Smooth muscle cell (in vitro differentiated cells): ENCODE data around the gene TKT. TPM values are rescaled to one million over a fixed set of nuclear protein-coding genes. Genes with fewer than 3 reads are reported as not detected.

Experiments used
- DNase-seq: peaks from one replicate; lab custom pipeline; 2025; ENCODE audit not compliant: unreplicated experiment; lab: John Stamatoyannopoulos, UW
- H2AFZ ChIP-seq: fragments of 200-600 bp; sonication (generic); 2 replicates; pipeline ENCODE4 v1.6.0; 2016; ENCODE audit warnings: antibody characterized with exemption, low read depth, mild to moderate bottlenecking
- H3F3A ChIP-seq: fragments of 200-600 bp; sonication (generic); 2 replicates; pipeline ENCODE4 v1.6.0; 2017; ENCODE audit warnings: antibody characterized with exemption, low read depth
- H3K27ac ChIP-seq: fragments of 200-600 bp; sonication (generic); 2 replicates; pipeline ENCODE4 v1.5.1; 2016; ENCODE audit warnings: low read depth, mild to moderate bottlenecking
- H3K27me3 ChIP-seq: fragments of 200-600 bp; sonication (generic); 2 replicates; pipeline ENCODE4 v1.6.1; 2016; ENCODE audit warnings: low read depth, mild to moderate bottlenecking
- H3K36me3 ChIP-seq: fragments of 200-600 bp; sonication (generic); 2 replicates; pipeline ENCODE4 v1.5.1; 2016; ENCODE audit warnings: low read depth
- H3K4me1 ChIP-seq: fragments of 200-600 bp; sonication (generic); 2 replicates; pipeline ENCODE4 v1.5.1; 2016; ENCODE audit warnings: low read depth
- H3K4me2 ChIP-seq: fragments of 200-600 bp; sonication (generic); 2 replicates; pipeline ENCODE4 v1.6.0; 2016; ENCODE audit warnings: mild to moderate bottlenecking
- H3K4me3 ChIP-seq: fragments of 200-600 bp; sonication (generic); 2 replicates; pipeline ENCODE4 v1.5.1; 2016; ENCODE audit warnings: mild to moderate bottlenecking
- H3K79me2 ChIP-seq: fragments of 200-600 bp; sonication (generic); 2 replicates; pipeline ENCODE4 v1.6.0; 2016; ENCODE audit warnings: low read depth, mild to moderate bottlenecking
- H3K9ac ChIP-seq: fragments of 200-600 bp; sonication (generic); 2 replicates; pipeline ENCODE4 v1.6.0; 2016; ENCODE audit warnings: low read depth
- H3K9me3 ChIP-seq: fragments of 200-600 bp; sonication (generic); replicated peaks from 2 replicates; pipeline ENCODE4 v1.5.1; 2016; ENCODE audit warnings: low read depth
- H4K20me1 ChIP-seq: fragments of 200-600 bp; sonication (generic); 2 replicates; pipeline ENCODE4 v1.6.0; 2016; ENCODE audit warnings: low read depth
- WGBS: methylation state at CpG from one replicate; pipeline ENCODE4 v1.1.7; 2016; ENCODE audit warnings: low lambda C conversion rate; 5-methylcytosine and 5-hydroxymethylcytosine counted together
- polyA plus RNA-seq: library from polyadenylated mRNA; unstranded; fragments of >200 nt; fragmentation: Nextera tagmentation; extraction: Ambion mirVana; gene quantifications from 2 replicates; pipeline ENCODE4 v1.2.1, GENCODE V29; 2016
- total RNA-seq: library from RNA; depleted of rRNA; stranded (reverse); fragments of >200 nt; gene quantifications from 2 replicates; pipeline ENCODE4 v1.2.3, GENCODE V29; 2014
- TF ChIP-seq, protein P1 (sequence below): fragments of 200-600 bp; sonication (generic); IDR thresholded peaks from 2 replicates; pipeline ENCODE4 v1.5.1; 2017; ENCODE audit warnings: borderline replicate concordance, mild to moderate bottlenecking, antibody characterized with exemption; ENCODE audit not compliant: insufficient read depth, poor library complexity, severe bottlenecking

The TKT gene
- total and polyA plus RNA-seq, 2 experiments from 2014 or later: 124 to 138 TPM

GRCh38 chr3:53250453-53250852 is 5.4 kb downstream of the TKT start:
- H3K9me3 ChIP-seq: no peaks in the 10 kb centered on the region
- no peak overlapping the region for H3K4me2 ChIP-seq
- TF ChIP-seq, protein P1, sequence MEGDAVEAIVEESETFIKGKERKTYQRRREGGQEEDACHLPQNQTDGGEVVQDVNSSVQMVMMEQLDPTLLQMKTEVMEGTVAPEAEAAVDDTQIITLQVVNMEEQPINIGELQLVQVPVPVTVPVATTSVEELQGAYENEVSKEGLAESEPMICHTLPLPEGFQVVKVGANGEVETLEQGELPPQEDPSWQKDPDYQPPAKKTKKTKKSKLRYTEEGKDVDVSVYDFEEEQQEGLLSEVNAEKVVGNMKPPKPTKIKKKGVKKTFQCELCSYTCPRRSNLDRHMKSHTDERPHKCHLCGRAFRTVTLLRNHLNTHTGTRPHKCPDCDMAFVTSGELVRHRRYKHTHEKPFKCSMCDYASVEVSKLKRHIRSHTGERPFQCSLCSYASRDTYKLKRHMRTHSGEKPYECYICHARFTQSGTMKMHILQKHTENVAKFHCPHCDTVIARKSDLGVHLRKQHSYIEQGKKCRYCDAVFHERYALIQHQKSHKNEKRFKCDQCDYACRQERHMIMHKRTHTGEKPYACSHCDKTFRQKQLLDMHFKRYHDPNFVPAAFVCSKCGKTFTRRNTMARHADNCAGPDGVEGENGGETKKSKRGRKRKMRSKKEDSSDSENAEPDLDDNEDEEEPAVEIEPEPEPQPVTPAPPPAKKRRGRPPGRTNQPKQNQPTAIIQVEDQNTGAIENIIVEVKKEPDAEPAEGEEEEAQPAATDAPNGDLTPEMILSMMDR: no peak
- WGBS: 97% methylated on average over 3 of the region's 3 CpGs
- no peak overlapping the region for H2AFZ ChIP-seq
- no peaks in the 10 kb centered on the region for H3K27me3 ChIP-seq
- peaks cover 100% of the 10 kb centered on the region for H4K20me1 ChIP-seq
- H3K36me3 ChIP-seq: no peaks in the 10 kb centered on the region
- H3K4me3 ChIP-seq: no peak overlapping the region
- no peak overlapping the region for H3K9ac ChIP-seq
- no peaks in the 10 kb centered on the region for H3F3A ChIP-seq
- H3K79me2 ChIP-seq: peaks cover 100% of the 10 kb centered on the region
- DNase-seq: no peak
- no peak overlapping the region for H3K27ac ChIP-seq
- peaks cover 20% of the 10 kb centered on the region for H3K4me1 ChIP-seq

GRCh38 chr3:53248161-53248560 is 7.7 kb downstream of the TKT start:
- H3K27ac ChIP-seq: no peak overlapping the region
- H3K9ac ChIP-seq: no peak overlapping the region
- H3F3A ChIP-seq: no peaks in the 10 kb centered on the region
- H3K27me3 ChIP-seq: no peaks in the 10 kb centered on the region
- H3K4me2 ChIP-seq: no peak overlapping the region
- H3K4me1 ChIP-seq: peaks cover 17% of the 10 kb centered on the region
- no peaks in the 10 kb centered on the region for H3K9me3 ChIP-seq
- 87% methylated on average over 6 of the region's 6 CpGs for WGBS
- no peak overlapping the region for H3K4me3 ChIP-seq
- H4K20me1 ChIP-seq: peaks cover 100% of the 10 kb centered on the region
- TF ChIP-seq, protein P1: no peak
- DNase-seq: no peak
- no peaks in the 10 kb centered on the region for H3K36me3 ChIP-seq
- no peak overlapping the region for H2AFZ ChIP-seq
- H3K79me2 ChIP-seq: peaks cover 100% of the 10 kb centered on the region

DNA sequence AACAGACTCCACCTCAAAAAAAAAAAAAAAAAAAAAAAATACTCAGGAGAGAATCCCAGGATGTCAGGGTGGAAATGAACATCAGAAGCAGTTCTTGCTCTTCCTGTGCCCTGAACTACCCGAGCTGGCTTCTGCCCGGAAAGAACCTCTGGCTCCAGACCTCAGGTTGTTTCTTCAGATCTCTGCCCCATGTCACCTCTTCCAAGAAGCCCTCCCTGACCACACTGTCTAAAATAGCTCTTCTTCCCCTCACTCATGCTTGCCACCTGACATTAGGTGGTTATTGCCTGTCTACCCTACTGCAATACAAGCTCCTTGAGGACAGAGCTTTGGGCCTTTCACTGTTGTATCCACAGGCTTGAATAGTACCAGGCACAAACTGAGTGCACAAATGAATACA is 8.2 kb downstream of the TKT start:
- Histone ChIP-seq H3K4me2 (no peak overlapping the region), H2AFZ (no peak overlapping the region), H3K79me2 (peaks cover 100% of the 10 kb centered on the region), H3K9ac (no peak overlapping the region), H3K27me3 (no peaks in the 10 kb centered on the region), H3F3A (no peaks in the 10 kb centered on the region), H3K36me3 (no peaks in the 10 kb centered on the region), H3K4me3 (no peak overlapping the region), H3K4me1 (peaks cover 17% of the 10 kb centered on the region), H3K9me3 (no peaks in the 10 kb centered on the region), H3K27ac (no peak overlapping the region), H4K20me1 (peaks cover 100% of the 10 kb centered on the region)
- TF ChIP-seq, protein P1: no peak
- no peak for DNase-seq
- 94% methylated on average over 2 of the region's 2 CpGs for WGBS

- no peak overlapping the region for H3K4me3 ChIP-seq
- 93% methylated on average over 8 of the region's 8 CpGs for WGBS
- no peak for DNase-seq
- H3F3A ChIP-seq: peaks cover 14% of the 10 kb centered on the region
- no peaks in the 10 kb centered on the region for H3K36me3 ChIP-seq
- H3K9ac ChIP-seq: no peak overlapping the region
- H3K79me2 ChIP-seq: peaks cover 87% of the 10 kb centered on the region
- peaks cover 95% of the 10 kb centered on the region for H4K20me1 ChIP-seq
- peaks cover 12% of the 10 kb centered on the region for H3K4me1 ChIP-seq
- TF ChIP-seq, protein P1: no peak
- H3K27ac ChIP-seq: no peak overlapping the region
- H2AFZ ChIP-seq: no peak overlapping the region
- no peaks in the 10 kb centered on the region for H3K27me3 ChIP-seq
- H3K9me3 ChIP-seq: no peaks in the 10 kb centered on the region
- H3K4me2 ChIP-seq: no peak overlapping the region
Measured at GRCh38 chr3:53244271-53244670, 11.6 kb downstream of the TKT start.
